ENCODE data around the gene ZNF827. TPM values are rescaled to one million over a fixed set of nuclear protein-coding genes. Genes with fewer than 3 reads are reported as not detected.

Gene ZNF827
- total RNA-seq, 1 experiment from 2014 or later = 29.4 TPM

GRCh38 chr4:145822181-145822580 lies 116.4 kb downstream of the ZNF827 start:
- Histone ChIP-seq H2BK5ac (ENCODE audit: insufficient read length, low read length) (no peak overlapping the region), H3K4me2 (ENCODE audit: insufficient read depth, insufficient read length, low read length) (no peak overlapping the region), H2BK120ac (ENCODE audit: low read depth, low read length, poor library complexity, severe bottlenecking) (no peak overlapping the region), H4K91ac (ENCODE audit: insufficient read length, low read depth, low read length) (no peak overlapping the region), H2BK15ac (ENCODE audit: low read depth, low read length) (no peak overlapping the region), H4K20me1 (ENCODE audit: control insufficient read depth, insufficient read depth, insufficient read length) (no peaks in the 10 kb centered on the region), H2AFZ (ENCODE audit: low read length) (no peak overlapping the region), H3K27ac (ENCODE audit: insufficient read length, low read depth, low read length) (no peak overlapping the region), H3K4ac (ENCODE audit: low read depth, low read length) (no peak overlapping the region), H3T11ph (ENCODE audit: low read length) (no peak overlapping the region), H4K5ac (ENCODE audit: insufficient read length, low read depth, low read length) (no peak overlapping the region), H4K8ac (replicated peaks; ENCODE audit: insufficient read length, low read depth, low read length) (no peak overlapping the region), H3K9ac (ENCODE audit: extremely low read depth, insufficient read length, low read length) (no peak overlapping the region), H3K79me2 (ENCODE audit: insufficient read depth, low read length) (no peaks in the 10 kb centered on the region), H3K56ac (ENCODE audit: insufficient read length, low read depth, low read length) (no peak overlapping the region), H3K14ac (ENCODE audit: insufficient read depth, low read length) (no peak overlapping the region), H3K4me1 (ENCODE audit: insufficient read depth, low read length) (peaks cover 8% of the 10 kb centered on the region; the same call in 1 of the 2 replicates), H3K18ac (ENCODE audit: insufficient read length, low read depth, low read length) (no peak overlapping the region), H2BK12ac (ENCODE audit: insufficient read length, low read depth, low read length) (no peak overlapping the region), H3K9me3 (ENCODE audit: control insufficient read depth, low read depth, low read length) (no peaks in the 10 kb centered on the region), H3K79me1 (ENCODE audit: insufficient read depth, low read depth, low read length, poor library complexity, severe bottlenecking) (no peaks in the 10 kb centered on the region), H2BK20ac (ENCODE audit: low read depth, low read length, poor library complexity, severe bottlenecking) (no peak overlapping the region), H3K23ac (ENCODE audit: insufficient read length, low read depth, low read length) (no peak overlapping the region), H2AK5ac (ENCODE audit: insufficient read length, low read length) (no peak overlapping the region), H3K27me3 (ENCODE audit: insufficient read depth, low read length) (no peaks in the 10 kb centered on the region), H3K23me2 (ENCODE audit: insufficient read length, low read depth, low read length, poor library complexity, severe bottlenecking) (no peaks in the 10 kb centered on the region)
- H3K9me3 Mint-ChIP-seq = no peaks in the 10 kb centered on the region
- peaks cover 42 to 44% of the 10 kb centered on the region in 2 experiments for H3K4me1 Mint-ChIP-seq
- no peak overlapping the region for H3K4me3 Mint-ChIP-seq
- H3K36me3 Mint-ChIP-seq (ENCODE audit: insufficient read depth in 1 of 3, low read depth in 3 of 3) = peaks cover 28 to 65% (median 46%) of the 10 kb centered on the region in 3 experiments; a peak in 6 of 7 replicates
- no peak for DNase-seq
- H3K27me3 Mint-ChIP-seq (ENCODE audit: low read depth) = no peaks in the 10 kb centered on the region
- TF ChIP-seq CTCF (conservative IDR thresholded peaks at IDR 0.05) = no peak
- H3K27ac Mint-ChIP-seq = no peak overlapping the region
- no CpG with 5 or more reads among the region's 3 CpGs for WGBS (ENCODE audit: extremely low coverage, insufficient read length, low lambda C conversion rate)

Measured in H9 (cell line).